Stimulated activated CD8-positive, alpha-beta memory T cell treated with anti-CD3 and anti-CD28 coated beads, Interleukin-2, amount 100 ng/mL, for 1 hour (primary cell): ENCODE measurements around the gene RNF11.
"Not testable (repeated sequence)": the region's sequence is repeated elsewhere in the genome, so short reads cannot be mapped to it uniquely, and the experiment has no call there.

Source experiments
- DNase-seq, 2 donors: peaks; one replicate each; pipeline ENCODE4 v3.0.0-alpha.2; 2020; ENCODE audit warnings: low read depth in 2 of 2

RNF11 gene, protein sequence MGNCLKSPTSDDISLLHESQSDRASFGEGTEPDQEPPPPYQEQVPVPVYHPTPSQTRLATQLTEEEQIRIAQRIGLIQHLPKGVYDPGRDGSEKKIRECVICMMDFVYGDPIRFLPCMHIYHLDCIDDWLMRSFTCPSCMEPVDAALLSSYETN

DNA sequence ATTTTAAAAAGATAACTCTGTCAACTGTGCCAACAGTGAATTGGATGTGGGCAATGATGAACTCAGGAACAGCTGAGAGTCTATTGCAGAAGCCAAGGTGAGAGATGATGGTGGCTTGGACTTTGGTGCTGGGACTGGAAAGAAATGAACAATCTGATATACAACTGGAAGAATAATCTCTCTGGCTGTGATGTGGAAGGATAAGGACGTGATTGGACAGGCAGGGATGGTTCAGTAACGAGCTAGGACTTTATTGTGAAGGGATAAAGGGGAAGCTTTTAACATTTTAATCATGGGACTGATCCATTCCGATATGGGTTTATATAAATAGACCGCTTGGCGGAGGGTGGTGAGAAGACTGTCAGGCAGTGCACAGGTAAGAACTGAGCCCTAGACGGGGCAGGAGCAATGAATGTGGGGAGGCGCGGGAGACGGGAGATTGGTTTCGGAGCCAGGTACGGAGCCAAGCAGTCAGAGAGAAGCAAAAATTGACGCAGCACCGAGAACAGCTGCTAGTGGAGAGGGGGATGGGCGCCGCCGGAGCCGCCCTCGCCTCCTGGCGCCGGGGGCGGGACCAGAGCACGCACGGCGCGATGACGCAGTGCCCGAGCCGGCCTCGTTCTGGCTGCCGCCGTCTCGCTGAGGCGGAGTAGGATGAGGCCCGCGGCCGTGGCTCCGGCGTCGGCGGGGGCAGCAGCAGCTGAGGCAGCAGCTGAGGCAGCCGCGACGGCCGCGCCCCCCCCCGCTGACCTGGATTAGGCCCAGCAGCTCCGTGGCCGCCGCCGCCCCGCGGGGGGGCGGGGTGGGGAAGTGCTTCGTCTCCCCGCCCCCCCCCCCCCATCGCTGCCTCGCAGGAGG lies at the start of gene RNF11:
TSS of gene RNF11 (plus strand) at position 601 of the 858 bp plus-strand sequence. CDS start 484 bp downstream, outside the sequence.
- DNase-seq: peak; percentile 82 to 83

DNA sequence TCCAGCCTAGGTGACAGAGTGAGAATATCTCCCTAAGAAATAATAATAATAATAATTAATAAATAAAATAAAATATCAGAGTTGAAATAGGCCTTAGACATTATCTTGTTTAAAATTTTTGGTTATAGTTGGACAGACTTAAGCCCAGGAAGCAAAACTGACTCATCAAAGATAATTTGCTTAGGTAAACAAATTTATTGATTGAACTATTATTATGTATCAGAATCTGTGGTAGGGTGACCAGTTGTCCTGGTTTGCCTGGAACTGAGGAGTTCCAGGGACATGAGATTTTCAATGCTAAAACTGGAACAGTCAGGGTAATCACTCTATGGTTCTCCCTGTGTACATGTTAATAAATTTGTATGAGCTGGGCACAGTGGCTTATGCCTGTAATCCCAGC lies 47.8 kb upstream of the RNF11 start:
- DNase-seq: no peak

DNA sequence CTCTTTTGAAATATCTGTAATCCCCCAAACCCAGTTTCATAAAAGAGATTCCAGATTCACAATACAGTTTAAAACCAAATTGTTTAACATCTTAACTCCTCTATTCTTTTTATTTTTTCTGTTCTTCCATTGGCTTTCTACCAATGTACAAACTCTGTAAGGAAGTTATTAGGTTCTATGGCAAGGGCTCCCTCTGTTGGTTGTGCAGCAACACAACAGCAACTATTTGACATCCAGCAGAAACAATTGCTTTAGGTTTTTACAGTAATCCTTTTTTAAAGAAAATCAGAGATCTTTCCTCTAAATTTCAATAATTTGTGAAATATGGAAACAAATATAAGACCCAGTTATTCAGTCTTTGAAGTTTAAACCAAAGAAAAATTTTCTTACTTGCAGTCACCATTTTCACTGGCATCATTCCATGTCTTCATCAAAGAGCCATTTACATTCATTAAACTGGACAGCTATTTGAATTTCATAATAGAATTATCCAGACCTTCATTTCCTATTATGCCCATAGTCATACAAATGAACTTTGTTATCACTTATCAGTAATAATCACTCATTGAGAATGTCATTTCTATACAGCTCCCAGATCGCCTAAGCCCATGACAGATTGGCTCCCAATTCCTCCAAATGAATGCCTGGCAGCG lies 46.5 kb upstream of the RNF11 start:
- peak; percentile 2 to 9 for DNase-seq

DNA sequence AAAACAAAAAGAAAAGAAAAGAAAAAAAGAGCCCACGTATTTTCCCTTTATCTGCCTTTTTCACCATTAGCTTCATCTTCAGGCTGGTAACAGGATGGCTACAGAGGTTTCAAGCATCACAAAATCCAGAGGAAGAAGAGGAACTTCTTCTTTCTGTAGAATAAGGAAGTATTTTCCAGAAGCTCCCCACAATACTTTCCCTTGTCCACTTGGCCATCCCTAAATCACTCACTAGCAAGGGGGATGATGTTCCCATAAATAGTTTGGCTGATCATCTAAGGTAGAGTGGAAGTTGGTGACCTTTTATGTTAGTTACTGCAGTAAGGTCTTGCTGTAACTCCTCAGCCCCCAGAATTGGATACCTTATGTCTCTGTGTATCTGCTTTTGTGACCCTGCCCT lies 45.1 kb upstream of the RNF11 start:
- DNase-seq: no peak

DNA sequence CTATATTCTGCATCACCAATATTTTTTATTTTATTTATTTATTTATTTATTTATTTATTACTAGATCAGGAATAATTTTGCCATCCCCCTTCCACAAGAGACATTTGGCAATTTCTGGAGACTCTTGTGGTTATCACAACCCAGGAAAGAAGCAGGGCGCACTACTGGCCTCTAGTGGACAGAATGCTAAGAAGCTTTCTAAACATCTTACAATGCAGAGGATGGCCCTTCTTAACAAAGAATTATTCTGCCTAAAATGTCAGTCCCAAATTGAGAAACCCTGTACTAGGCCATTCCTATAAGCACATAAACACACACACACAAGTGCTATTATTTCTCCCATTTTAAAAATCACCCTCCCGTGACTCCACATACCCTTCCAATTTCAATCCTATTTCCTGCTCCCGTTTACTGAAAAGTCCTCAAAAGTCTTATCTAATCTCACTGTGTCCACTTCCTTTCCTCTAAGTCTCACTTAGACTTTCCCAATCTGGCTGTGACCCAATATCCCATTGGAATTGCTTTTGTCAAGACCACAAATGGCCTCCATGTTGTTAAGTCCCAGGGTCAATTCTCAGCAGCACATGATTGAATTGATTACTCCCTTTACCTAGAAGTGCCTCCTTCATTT lies 43.7 kb upstream of the RNF11 start:
- peak; percentile 5 to 21 for DNase-seq

DNA sequence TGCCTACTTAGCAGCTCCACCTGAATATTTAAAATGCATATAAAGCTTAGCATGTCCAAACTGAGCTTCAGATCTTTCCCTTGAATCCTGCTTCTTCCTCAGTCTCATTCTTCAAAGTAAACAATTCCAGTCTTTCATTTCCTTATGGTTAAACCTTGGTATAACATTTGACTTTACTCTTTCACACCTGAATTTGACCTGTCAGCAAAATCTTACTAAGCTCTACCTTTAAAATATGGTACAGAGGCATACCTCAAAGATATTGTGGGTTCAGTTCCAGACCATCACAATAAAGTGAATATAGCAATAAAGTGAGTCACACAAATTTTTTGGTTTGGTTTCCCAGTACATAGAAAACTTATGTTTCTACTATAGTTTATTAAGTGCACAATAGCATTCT lies 42.5 kb upstream of the RNF11 start:
- no peak for DNase-seq

DNA sequence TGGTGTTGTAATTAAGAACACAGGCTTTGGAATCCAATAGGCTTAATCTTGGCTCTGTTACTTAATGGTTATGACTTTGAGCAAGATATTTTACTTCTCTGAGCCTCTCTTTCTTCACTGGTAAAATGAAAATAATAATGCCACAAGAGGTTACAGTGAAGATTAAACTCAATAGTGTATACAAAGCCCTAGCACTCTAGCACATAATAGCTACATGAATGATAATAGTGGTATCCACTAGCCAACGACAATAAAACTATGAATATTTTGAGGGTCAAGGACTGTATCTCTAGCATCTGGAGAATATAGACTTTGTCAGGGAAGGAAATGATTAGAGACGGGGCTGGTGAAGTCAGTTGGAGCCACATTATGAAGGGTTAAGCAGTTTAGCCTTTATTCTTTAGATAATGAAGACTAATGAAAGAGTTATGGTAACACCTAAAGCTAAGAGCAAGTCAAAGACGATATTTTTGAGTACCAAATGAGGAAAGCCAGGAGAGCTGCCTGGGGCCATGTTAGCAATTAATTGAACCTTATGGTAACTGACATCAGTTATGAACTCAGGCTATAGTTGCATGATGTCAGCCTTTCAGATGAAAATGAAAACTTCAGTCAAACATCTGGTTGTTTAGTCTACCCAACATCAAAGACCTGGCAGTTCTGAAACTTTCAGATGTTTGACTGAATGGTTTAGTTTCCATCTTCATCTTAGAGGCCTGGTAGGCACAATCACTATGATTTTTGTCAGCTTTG lies 32.8 kb upstream of the RNF11 start:
- no peak for DNase-seq

DNA sequence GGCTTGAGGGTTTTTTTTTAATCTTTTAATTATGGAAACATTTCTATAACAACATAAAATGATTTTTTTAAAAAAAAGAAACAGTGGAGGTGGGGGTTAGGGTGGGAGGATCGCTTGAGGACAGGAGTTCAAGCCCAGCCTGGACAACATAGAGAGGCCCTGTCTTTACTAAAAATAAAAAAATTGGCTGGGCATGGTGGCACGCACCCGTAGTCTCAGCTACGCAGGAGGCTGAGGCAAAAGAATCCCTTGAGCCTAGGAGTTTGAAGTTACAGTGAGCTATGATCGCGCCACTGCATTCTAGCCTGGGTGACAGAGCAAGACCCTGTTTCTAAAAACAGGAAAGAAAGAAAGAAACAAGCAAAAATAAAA lies 32.2 kb upstream of the RNF11 start:
- no peak for DNase-seq

DNA sequence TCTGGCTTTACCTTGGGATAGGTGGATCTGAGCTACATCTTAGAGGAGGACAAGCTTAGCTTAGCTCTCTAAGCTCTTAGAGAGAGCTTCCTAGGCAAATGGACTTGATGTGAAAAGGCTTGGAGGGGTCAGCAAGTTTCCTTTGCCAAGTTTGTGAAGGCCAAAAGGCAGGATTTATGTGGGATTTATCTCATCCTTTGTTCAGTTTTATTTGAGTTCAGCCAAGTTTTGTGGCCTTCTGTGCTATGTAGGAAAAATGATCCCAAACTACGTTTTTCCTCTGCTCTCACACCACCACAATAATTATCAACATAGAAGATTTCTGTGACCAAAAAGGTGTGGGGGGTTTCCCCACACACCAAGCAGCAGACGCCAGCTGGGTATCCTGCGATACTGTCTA lies 26.0 kb upstream of the RNF11 start:
- DNase-seq: no peak

DNA sequence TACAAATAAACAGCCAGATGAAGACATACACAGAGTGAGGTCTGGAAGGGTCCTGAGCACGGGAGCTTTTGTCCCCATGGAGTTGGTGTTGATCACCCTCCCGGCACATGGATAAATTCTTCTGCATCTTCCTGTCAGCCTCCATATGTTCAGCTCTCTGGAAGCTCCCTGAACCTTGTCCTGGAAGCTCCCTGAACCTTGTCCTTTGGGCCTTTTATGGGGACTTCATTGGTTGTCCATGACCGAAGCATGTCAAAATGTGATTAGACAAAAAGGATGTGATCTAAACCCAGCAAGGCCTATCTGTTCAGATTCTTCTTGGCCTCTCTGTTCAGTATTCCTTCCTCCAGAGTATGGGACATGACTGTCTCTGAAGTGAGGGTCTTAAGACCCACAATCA lies 25.4 kb upstream of the RNF11 start:
- no peak for DNase-seq

DNA sequence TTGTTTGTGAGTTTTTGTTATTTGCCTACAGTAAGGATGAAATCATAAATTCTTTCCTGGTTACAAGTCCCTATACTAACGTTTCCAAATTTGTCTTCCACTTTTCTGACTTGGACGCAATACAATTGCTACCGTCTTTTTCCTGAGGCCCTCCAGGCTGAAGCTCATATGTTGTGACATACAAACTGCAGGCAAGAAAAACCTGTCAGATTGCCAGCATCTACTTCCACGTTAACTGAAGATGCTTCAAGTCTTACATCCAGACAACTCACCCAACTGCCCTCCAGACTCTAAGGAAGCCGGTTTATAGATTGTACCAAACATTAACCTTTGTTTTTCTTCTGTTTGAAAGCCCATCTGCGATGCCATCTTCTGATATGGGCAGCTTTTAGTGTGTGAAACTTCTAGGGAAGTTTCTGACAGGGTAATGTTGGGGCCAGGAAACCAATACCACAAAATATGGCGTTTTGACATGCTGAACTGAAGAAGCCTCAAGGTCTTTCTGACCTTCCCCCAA lies 21.4 kb upstream of the RNF11 start:
- DNase-seq: no peak

DNA sequence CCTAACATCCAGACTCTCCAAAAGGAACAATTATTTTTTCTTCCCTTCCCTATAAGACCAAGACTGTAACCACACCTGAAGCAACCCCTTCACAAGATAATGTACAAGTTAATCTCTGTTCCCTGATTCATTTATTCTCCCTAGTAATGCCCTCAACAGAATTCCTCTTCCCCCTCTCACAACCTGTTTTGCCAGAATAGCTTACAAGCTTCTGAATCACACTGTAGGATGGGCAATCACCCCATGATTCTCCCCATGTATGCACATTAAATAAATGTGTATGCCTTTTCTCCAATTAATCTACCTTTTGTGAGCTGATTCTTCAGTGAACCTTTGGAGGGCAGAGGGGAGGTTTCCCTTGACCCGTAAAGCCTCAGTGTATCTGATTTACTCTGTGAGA lies 20.9 kb upstream of the RNF11 start:
- DNase-seq: no peak

DNA sequence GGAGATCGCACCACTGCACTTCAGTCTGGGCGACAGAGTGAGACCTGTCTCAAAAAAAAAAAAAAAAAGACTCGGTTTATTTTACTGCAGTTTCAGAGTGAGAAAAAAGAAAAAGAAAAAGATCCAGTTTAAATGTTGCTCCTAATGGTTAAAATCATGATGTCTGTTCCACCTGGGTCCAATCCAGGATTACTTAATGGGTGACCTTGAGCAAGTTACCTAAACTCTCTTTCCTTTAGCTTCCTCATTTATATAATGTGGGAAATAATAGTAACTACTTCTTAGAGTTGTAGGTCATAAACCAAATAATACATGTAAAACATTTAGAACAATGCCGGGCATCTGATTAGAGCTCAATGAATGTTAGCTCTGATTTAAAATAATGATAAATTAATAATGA lies 19.4 kb upstream of the RNF11 start:
- DNase-seq: no peak

DNA sequence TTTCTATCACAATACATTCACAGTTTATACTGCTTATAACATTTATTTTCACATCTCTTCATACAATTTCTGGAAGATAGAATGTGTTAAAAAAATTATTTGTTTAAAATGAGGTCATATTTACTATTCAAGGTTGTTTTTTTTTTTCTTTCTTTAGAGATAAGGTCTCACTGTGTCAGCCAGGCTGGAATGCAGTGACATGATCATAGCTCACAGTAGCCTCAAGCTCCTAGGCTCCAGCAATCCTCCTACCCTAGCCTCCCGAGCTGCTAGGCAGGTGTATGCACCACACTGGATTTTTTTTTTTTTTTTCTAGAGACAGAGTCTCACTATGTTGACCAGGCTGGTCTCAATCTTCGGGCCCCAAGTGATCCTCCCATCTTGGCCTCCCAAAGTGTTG lies 19.0 kb upstream of the RNF11 start:
- no peak for DNase-seq

DNA sequence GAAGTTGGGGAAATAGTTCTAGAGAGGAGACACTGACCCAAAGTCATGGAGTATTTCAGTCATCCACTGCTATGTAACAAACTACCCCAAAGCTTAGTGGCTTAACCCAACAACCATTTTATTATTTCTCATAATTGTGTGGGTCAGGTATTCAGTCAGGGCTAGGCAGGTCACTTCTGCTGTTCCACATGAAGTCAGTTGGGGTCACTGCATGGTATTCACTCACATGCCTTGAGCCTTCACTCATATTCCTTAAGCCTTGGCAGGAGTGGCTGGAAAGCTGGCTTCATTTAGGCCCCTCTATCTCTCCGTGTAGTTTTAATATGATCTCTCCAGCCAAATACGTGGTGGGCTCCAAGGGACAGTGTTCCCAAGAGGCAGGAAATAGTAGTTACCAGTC lies 17.5 kb upstream of the RNF11 start:
- DNase-seq: no peak

DNA sequence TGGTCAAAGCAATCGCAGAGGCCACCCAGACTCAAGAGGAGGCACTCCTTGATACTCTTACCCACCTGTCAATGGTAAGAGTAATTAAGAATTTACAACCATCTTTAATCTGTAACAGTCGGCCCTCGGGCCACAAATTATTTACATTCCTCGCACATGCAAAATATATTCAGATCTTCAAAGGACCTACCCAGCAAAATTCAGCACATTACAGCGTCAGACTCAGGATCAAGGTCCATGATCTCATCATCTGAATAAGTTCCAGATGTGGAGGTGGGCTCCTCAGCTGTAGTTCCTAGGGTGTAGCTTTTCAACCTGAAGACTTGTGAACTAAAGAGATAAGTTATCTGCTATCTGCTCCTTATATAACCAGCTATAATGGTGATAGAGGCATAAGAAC lies 17.1 kb upstream of the RNF11 start:
- no peak for DNase-seq

DNA sequence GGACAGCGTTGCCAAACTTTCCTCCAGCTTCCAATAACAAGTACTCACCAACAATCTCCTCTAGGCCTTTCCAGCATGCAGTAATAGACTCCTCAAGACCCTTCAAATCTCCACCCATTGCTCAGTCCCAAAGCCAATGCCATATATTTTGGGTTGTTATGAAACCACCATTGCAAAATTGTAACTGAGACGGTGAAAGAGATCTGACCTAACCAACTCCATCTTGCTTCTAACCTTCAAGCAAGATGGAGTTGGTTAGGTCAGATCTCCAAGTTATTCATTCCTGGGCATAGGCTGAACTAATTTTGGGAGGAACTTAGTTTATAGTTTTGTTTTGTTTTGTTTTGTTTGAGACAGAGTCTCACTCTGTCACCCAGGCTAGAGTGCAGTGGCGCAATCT lies 14.5 kb upstream of the RNF11 start:
- DNase-seq: not testable (repeated sequence)

DNA sequence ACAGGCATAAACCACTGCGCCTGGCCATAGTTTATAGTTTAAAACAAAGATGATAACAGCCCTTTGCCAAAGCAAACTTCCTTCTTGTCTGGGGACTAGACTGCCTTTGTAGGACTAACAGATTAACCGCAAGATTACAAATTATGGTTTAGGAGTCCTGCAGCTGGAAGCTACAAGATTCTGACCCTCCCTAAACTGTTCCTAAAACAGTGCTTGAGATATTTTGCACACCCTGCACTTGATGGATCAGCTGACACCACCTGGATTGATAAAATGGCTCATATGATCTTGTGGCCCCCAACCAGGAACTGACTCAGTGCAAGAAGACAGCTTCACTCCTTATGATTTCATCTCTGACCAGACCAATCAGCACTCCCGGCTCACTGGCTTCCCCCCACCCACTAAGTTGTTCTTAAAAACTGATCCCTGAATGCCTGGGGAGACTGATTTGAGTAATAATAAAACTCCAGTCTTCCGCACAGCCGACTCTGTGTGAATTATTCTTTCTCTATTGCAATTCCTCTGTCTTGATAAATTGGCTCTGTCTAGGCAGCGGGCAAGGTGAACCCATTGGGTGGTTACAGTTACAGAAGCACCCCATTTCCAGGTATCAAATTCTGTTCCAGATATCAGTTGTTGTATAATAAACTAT lies 13.8 kb upstream of the RNF11 start:
- DNase-seq: no peak

DNA sequence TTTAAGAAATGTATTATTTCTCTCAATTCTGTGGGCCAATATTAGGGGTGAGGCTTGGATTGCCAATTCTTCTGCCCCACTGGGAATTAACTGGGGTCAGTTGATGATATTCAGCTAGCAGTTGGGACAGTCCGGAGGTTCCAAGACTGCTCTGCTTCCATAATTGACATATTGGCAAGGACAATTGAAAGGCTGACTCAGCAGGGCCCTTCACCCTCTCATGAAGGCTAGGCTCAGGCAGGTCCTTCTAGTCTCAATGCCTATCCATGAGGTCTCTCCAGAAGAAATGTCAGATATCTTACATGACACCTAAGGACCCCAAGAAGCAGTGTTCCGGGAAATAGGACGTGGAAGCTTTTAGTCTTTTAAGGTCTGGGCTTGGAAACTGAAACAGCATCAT lies 13.3 kb upstream of the RNF11 start:
- no peak for DNase-seq

DNA sequence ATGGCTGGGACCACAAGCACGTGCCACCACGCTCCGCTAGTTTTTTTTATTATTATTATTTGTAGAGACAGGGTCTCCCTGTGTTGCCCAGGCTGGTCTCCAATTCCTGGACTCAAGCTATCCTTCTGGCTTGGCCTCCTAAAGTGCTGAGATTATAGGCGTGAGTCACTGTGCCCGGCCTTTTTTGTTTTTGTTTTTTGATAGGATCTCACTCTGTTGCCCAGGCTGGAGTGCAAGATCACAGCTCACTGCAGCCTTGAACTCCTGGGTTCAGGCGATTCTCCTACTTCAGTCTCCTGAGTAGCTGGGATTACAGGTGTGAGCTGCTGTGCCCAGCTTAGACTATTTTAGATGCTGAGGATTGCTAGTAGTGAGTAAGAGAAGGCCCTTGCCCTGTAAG lies 11.8 kb upstream of the RNF11 start:
- DNase-seq: no peak
